Stomach (tissue), 4 donors: ENCODE results near the gene CAPN14.

Experiments
- EP300 ChIP-seq: sonication (generic); formaldehyde crosslinking; IDR thresholded peaks from one replicate; pipeline ENCODE4 v1.6.1; 2017; ENCODE audit warnings: antibody characterized with exemption
- POLR2A ChIP-seq, 4 donors: fragments of 450-650 bp; IDR thresholded peaks; one replicate each; pipeline ENCODE4 v1.6.1; 2016; ENCODE audit warnings: antibody characterized with exemption in 4 of 4, control low read depth in 2 of 4, mild to moderate bottlenecking in 1 of 4, moderate library complexity in 1 of 4
- POLR2AphosphoS5 ChIP-seq, 3 donors: sonication (generic); formaldehyde crosslinking; IDR thresholded peaks; one replicate each; pipeline ENCODE4 v1.6.1; 2016; ENCODE audit warnings: antibody characterized with exemption in 3 of 3
- TF ChIP-seq, protein P1 (sequence below), 7 experiments: fragments of 450-650 bp in 4 of 7; fragments of 200-600 bp in 3 of 7; sonication (generic) in 3 of 7; IDR thresholded peaks; one replicate each; pipeline ENCODE4 v1.5.1; 2016 to 2019; ENCODE audit warnings: antibody characterized with exemption in 7 of 7, control low read depth in 2 of 7, mild to moderate bottlenecking in 1 of 7

DNA sequence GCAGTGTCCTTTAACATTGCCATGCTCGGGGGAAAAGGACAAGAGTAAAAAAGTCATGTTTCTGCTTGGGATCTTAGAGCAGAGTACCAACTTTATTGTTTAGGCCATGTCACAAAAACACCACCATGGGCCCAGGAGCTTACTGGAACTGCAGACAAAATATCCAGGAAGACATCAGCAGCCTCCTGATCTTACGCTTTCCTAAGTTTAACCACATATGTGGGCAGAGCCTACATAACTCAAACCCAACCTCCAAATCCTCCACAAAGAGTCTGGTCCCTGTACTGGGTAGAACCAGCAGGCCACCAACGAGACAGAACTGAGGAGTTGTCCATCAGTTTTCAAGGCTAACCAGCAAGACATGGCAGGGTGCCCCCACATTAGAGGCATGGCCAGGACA lies 89.4 kb downstream of the CAPN14 start:
- TF ChIP-seq, protein P1, sequence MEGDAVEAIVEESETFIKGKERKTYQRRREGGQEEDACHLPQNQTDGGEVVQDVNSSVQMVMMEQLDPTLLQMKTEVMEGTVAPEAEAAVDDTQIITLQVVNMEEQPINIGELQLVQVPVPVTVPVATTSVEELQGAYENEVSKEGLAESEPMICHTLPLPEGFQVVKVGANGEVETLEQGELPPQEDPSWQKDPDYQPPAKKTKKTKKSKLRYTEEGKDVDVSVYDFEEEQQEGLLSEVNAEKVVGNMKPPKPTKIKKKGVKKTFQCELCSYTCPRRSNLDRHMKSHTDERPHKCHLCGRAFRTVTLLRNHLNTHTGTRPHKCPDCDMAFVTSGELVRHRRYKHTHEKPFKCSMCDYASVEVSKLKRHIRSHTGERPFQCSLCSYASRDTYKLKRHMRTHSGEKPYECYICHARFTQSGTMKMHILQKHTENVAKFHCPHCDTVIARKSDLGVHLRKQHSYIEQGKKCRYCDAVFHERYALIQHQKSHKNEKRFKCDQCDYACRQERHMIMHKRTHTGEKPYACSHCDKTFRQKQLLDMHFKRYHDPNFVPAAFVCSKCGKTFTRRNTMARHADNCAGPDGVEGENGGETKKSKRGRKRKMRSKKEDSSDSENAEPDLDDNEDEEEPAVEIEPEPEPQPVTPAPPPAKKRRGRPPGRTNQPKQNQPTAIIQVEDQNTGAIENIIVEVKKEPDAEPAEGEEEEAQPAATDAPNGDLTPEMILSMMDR (IDR thresholded peaks at IDR 0.05), result no peak
- TF ChIP-seq EP300, result no peak
- TF ChIP-seq POLR2A (IDR thresholded peaks at IDR 0.05), result no peak
- TF ChIP-seq POLR2AphosphoS5 (IDR thresholded peaks at IDR 0.05), result no peak
